Stimulated activated effector memory CD8-positive, alpha-beta T cell treated with anti-CD3 and anti-CD28 coated beads, Interleukin-12 subunit alpha, Interleukin-12 subunit beta, amount 100 ng/mL, for 72 hours (primary cell): Measurements from ENCODE around the gene IQCE.
"Not testable (repeated sequence)": the region's sequence is repeated elsewhere in the genome, so short reads cannot be mapped to it uniquely, and the experiment has no call there.

Experiments used
- ATAC-seq: fragments of 150-1000 bp; cut with Tn5 transposase; 2 replicates; pipeline ENCODE4 v1.10.0; 2021
- DNase-seq, 2 donors: peaks; one replicate each; pipeline ENCODE4 v3.0.0; 2021 to 2022; ENCODE audit warnings: low spot score in 2 of 2
- H3K27ac Mint-ChIP-seq: one replicate; pipeline ENCODE4 v1.8.0; 2022; ENCODE audit warnings: mild to moderate bottlenecking, mixed read lengths
- H3K36me3 Mint-ChIP-seq: one replicate; pipeline ENCODE4 v1.8.0; 2022; ENCODE audit warnings: mild to moderate bottlenecking, mixed read lengths
- H3K4me1 Mint-ChIP-seq: one replicate; pipeline ENCODE4 v1.8.0; 2022; ENCODE audit warnings: mixed read lengths
- H3K4me3 Mint-ChIP-seq: one replicate; pipeline ENCODE4 v1.8.0; 2022; ENCODE audit warnings: mild to moderate bottlenecking, mixed read lengths
- H3K9me3 Mint-ChIP-seq: one replicate; pipeline ENCODE4 v1.8.0; 2022; ENCODE audit warnings: mixed read lengths

The IQCE gene

GRCh38 chr7:2526659-2527504, 31.9 kb upstream of the IQCE start:
- H3K27ac Mint-ChIP-seq = no peak overlapping the region
- ATAC-seq = no peak
- peaks cover 74% of the 10 kb centered on the region for H3K4me1 Mint-ChIP-seq
- H3K4me3 Mint-ChIP-seq = peak overlapping the region; percentile 75
- DNase-seq = no peak
- peaks cover 91% of the 10 kb centered on the region for H3K36me3 Mint-ChIP-seq
- H3K9me3 Mint-ChIP-seq = no peaks in the 10 kb centered on the region

- Mint-ChIP-seq H3K36me3 (peaks cover 90% of the 10 kb centered on the region), H3K4me1 (peaks cover 65% of the 10 kb centered on the region)
Observed at GRCh38 chr7:2527505-2528467, 31.0 kb upstream of the IQCE start.

DNA sequence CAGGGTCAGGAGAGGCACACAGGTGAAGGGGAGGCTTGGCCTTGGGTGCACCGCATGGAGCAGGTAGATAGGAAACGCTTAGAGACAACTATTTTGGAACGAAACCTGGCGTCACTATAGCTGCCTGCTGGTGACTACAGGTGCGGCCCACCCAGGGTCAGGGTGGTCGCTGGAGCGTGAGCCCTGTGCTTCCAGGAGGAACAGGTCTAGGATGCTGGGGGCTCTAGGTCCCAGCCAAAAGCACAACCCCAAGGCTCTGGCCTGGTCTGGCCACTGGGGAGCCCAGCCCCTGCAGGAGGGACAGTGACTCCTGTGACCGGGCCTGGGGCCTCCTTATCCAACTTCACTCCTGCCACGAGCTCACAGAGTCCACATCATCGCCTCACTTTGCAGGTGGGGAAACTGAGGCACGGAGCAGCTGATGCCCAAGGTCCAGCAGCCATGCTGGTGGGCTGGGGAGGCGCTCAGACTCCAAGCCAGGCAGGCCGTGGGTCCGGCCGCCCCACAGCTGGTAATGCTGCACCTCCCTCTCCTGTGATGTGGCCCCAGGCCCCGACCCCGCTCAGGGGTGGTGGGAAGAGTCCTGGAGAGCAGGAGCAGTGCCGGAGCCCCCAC, 30.2 kb upstream of the IQCE start:
- Mint-ChIP-seq H3K36me3 (peaks cover 90% of the 10 kb centered on the region), H3K9me3 (no peaks in the 10 kb centered on the region), H3K4me1 (peaks cover 60% of the 10 kb centered on the region), H3K27ac (peak overlapping the region; percentile 97), H3K4me3 (peak overlapping the region; percentile 75)
- ATAC-seq (no peak), DNase-seq (no peak)

More at GRCh38 chr7:2527505-2528467, 31.0 kb upstream of the IQCE start:
- no peak for DNase-seq
- H3K9me3 Mint-ChIP-seq = no peaks in the 10 kb centered on the region
- peak; percentile 14 for ATAC-seq
- H3K27ac Mint-ChIP-seq = peak overlapping the region; percentile 48
- H3K4me3 Mint-ChIP-seq = peak overlapping the region; percentile 75

- DNase-seq (peak in 1 of 2 donors; percentile 84), ATAC-seq (peak; percentile 80)
- H3K4me3 Mint-ChIP-seq = peak overlapping the region; percentile 75
- H3K9me3 Mint-ChIP-seq = no peaks in the 10 kb centered on the region
- H3K36me3 Mint-ChIP-seq = peaks cover 88% of the 10 kb centered on the region
- peak overlapping the region; percentile 97 for H3K27ac Mint-ChIP-seq
- H3K4me1 Mint-ChIP-seq = peaks cover 60% of the 10 kb centered on the region
Observed at GRCh38 chr7:2529161-2530070, 29.4 kb upstream of the IQCE start.

GRCh38 chr7:2530071-2530987, 28.4 kb upstream of the IQCE start:
- H3K4me3 Mint-ChIP-seq = peak overlapping the region; percentile 75
- peaks cover 60% of the 10 kb centered on the region for H3K4me1 Mint-ChIP-seq
- H3K27ac Mint-ChIP-seq = peak overlapping the region; percentile 97
- peaks cover 91% of the 10 kb centered on the region for H3K36me3 Mint-ChIP-seq
- H3K9me3 Mint-ChIP-seq = no peaks in the 10 kb centered on the region
- peak; percentile 62 to 87 for DNase-seq
- ATAC-seq = peak; percentile 74

GRCh38 chr7:2530994-2531795, 27.6 kb upstream of the IQCE start:
- peaks cover 52% of the 10 kb centered on the region for H3K4me1 Mint-ChIP-seq
- DNase-seq, H3K9me3 Mint-ChIP-seq, ATAC-seq: not testable (repeated sequence)
- H3K4me3 Mint-ChIP-seq = peak overlapping the region; percentile 75
- peaks cover 86% of the 10 kb centered on the region for H3K36me3 Mint-ChIP-seq
- peak overlapping the region; percentile 97 for H3K27ac Mint-ChIP-seq

GRCh38 chr7:2531796-2532110, 27.0 kb upstream of the IQCE start:
- Mint-ChIP-seq H3K4me1 (peaks cover 46% of the 10 kb centered on the region), H3K4me3 (peak overlapping the region; percentile 75), H3K36me3 (peaks cover 82% of the 10 kb centered on the region)
- ATAC-seq, H3K9me3 Mint-ChIP-seq, H3K27ac Mint-ChIP-seq, DNase-seq: not testable (repeated sequence)

DNA sequence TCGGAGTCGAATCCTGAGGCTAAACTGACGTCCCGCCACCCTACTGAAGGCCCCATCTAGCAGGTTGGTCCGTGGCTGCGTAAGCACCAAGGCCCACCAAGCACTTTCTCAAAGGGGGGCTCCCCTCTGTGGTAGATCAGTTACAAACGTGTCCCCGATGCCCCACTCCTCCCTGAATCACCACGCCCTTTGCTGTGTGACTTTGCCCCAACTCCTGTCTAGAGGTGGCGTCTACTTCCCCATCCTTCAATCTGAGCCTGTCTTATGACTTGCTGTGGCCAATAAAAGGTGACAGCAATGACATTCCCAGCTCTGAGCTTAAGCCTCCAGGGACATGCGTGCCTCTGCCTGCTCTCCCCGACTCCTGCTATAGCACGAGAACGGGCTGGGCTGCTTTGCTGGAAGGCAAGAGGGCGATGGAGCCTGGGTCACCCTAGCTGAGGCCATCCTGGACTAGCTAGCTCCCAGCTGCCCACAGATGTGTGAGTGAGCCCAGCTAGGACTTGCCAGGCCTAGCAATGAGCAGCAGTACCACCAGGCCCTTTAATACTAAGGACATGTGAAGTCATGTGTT, 26.5 kb upstream of the IQCE start:
- ATAC-seq, H3K4me3 Mint-ChIP-seq, H3K27ac Mint-ChIP-seq, H3K9me3 Mint-ChIP-seq: not testable (repeated sequence)
- Mint-ChIP-seq H3K36me3 (peaks cover 78% of the 10 kb centered on the region), H3K4me1 (peaks cover 41% of the 10 kb centered on the region)
- peak in 1 of 2 donors; percentile 4 for DNase-seq

GRCh38 chr7:2532816-2533215, 26.0 kb upstream of the IQCE start:
- not testable (repeated sequence) for H3K27ac Mint-ChIP-seq, H3K4me3 Mint-ChIP-seq
- H3K36me3 Mint-ChIP-seq = peaks cover 77% of the 10 kb centered on the region

GRCh38 chr7:2533566-2533965, 25.2 kb upstream of the IQCE start:
- not testable (repeated sequence) for H3K9me3 Mint-ChIP-seq, DNase-seq, ATAC-seq, H3K4me3 Mint-ChIP-seq, H3K27ac Mint-ChIP-seq
- Mint-ChIP-seq H3K4me1 (peaks cover 28% of the 10 kb centered on the region), H3K36me3 (peaks cover 74% of the 10 kb centered on the region)

More at GRCh38 chr7:2532816-2533215, 26.0 kb upstream of the IQCE start:
- not testable (repeated sequence) for DNase-seq, ATAC-seq, H3K9me3 Mint-ChIP-seq
- peaks cover 36% of the 10 kb centered on the region for H3K4me1 Mint-ChIP-seq

DNA sequence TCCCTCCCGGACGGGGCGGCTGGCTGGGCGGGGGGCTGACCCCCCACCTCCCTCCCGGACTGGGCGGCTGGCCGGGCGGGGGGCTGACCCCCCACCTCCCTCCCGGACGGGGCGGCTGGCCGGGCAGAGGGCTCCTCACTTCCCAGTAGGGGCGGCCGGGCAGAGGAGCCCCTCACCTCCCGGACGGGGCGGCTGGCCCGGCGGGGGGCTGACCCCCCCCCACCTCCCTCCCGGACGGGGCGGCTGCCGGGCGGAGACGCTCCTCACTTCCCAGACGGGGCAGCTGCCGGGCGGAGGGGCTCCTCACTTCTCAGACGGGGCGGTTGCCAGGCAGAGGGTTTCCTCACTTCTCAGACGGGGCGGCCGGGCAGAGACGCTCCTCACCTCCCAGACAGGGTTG, 24.6 kb upstream of the IQCE start:
- H3K4me3 Mint-ChIP-seq, ATAC-seq, H3K9me3 Mint-ChIP-seq, DNase-seq, H3K27ac Mint-ChIP-seq: not testable (repeated sequence)
- Mint-ChIP-seq H3K4me1 (peaks cover 22% of the 10 kb centered on the region), H3K36me3 (peaks cover 74% of the 10 kb centered on the region)

GRCh38 chr7:2535872-2536627, 22.7 kb upstream of the IQCE start:
- H3K36me3 Mint-ChIP-seq = peaks cover 74% of the 10 kb centered on the region
- H3K4me3 Mint-ChIP-seq, ATAC-seq, DNase-seq, H3K27ac Mint-ChIP-seq, H3K9me3 Mint-ChIP-seq, H3K4me1 Mint-ChIP-seq: not testable (repeated sequence)
